Fibroblast of lung (primary cell): ENCODE data around the gene LPIN3. TPM values are rescaled to one million over a fixed set of nuclear protein-coding genes. Genes with fewer than 3 reads are reported as not detected.
A peak's percentile ranks its signal among the peaks of the same experiment; 100 is the strongest.

Experiments used
- DNase-seq, 2 donors: peaks; one replicate each; pipeline versions ENCODE4 v3.0.0 to v3.0.0-alpha.2; 2010; ENCODE audit warnings: low read depth in 2 of 2
- H2AFZ ChIP-seq: 2 replicates; pipeline ENCODE4 v1.5.1; 2012; ENCODE audit warnings: low read length, control low read depth, inconsistent platforms
- H3K27ac ChIP-seq: 2 replicates; pipeline ENCODE4 v1.5.1; 2011; ENCODE audit warnings: low read length, control low read depth; ENCODE audit not compliant: insufficient read depth
- H3K27me3 ChIP-seq: 2 replicates; pipeline ENCODE4 v1.5.1; 2011; ENCODE audit warnings: mild to moderate bottlenecking, low read length; ENCODE audit not compliant: control insufficient read depth, insufficient read depth
- H3K36me3 ChIP-seq: 2 replicates; pipeline ENCODE4 v1.5.1; 2011; ENCODE audit warnings: low read length; ENCODE audit not compliant: control insufficient read depth, insufficient read depth
- H3K4me1 ChIP-seq: 2 replicates; pipeline ENCODE4 v1.5.1; 2011; ENCODE audit warnings: low read length; ENCODE audit not compliant: control insufficient read depth, insufficient read depth; ENCODE audit errors: extremely low read depth
- H3K4me2 ChIP-seq: 2 replicates; pipeline ENCODE4 v1.5.1; 2011; ENCODE audit warnings: low read length, control low read depth; ENCODE audit not compliant: insufficient read depth; ENCODE audit errors: extremely low read depth
- H3K4me3 ChIP-seq, 4 experiments: fragments of 200-600 bp in 1 of 4; sonication (generic) in 1 of 4; replicated peaks in 1 of 4; 2 replicates each; pipeline ENCODE4 v1.5.1; 2011 to 2016; ENCODE audit warnings: low read length in 4 of 4, low read depth in 3 of 4, mild to moderate bottlenecking in 3 of 4, control low read depth in 2 of 4, inconsistent platforms in 1 of 4, mixed read lengths in 1 of 4; ENCODE audit not compliant: insufficient read depth in 1 of 4; ENCODE audit errors: control extremely low read depth in 1 of 4
- H3K79me2 ChIP-seq: 2 replicates; pipeline ENCODE4 v1.5.1; 2012; ENCODE audit warnings: mild to moderate bottlenecking, low read length, inconsistent platforms; ENCODE audit not compliant: control insufficient read depth, insufficient read depth
- H3K9ac ChIP-seq: 2 replicates; pipeline ENCODE4 v1.5.1; 2011; ENCODE audit warnings: mild to moderate bottlenecking, low read length, control low read depth; ENCODE audit not compliant: insufficient read depth
- H3K9me3 ChIP-seq: 2 replicates; pipeline ENCODE4 v1.5.1; 2012; ENCODE audit warnings: low read depth, low read length; ENCODE audit not compliant: control insufficient read depth, insufficient read depth
- H4K20me1 ChIP-seq: 2 replicates; pipeline ENCODE4 v1.5.1; 2011; ENCODE audit warnings: low read length; ENCODE audit not compliant: control insufficient read depth, insufficient read depth; ENCODE audit errors: extremely low read depth
- EZH2 ChIP-seq: IDR thresholded peaks from 2 replicates; pipeline ENCODE4 v1.5.1; 2012; ENCODE audit warnings: low read length, control low read depth, mild to moderate bottlenecking; ENCODE audit errors: missing control alignments
- polyA plus RNA-seq, 2 donors: library from polyadenylated mRNA; depleted of rRNA in 1 of 2; stranded (reverse) in 1 of 2; unstranded in 1 of 2; fragments of >200 nt; gene quantifications; 2 replicates each; pipeline ENCODE4 v1.2.1, GENCODE V29; 2011 to 2012; ENCODE audit warnings: missing spikeins in 1 of 2
- total RNA-seq: library from RNA; depleted of rRNA; stranded (reverse); fragments of >200 nt; gene quantifications from 2 replicates; pipeline ENCODE4 v1.2.1, GENCODE V29; 2014
- TF ChIP-seq, protein P1 (sequence below), 2 donors: IDR thresholded peaks in 1 of 2; conservative IDR thresholded peaks in 1 of 2; 1 replicate in 1 of 2; 2 replicates in 1 of 2; pipeline ENCODE4 v1.5.1; 2011 to 2012; ENCODE audit warnings: low read length in 2 of 2, control low read depth in 1 of 2, inconsistent platforms in 1 of 2, low read depth in 1 of 2, mild to moderate bottlenecking in 1 of 2

LPIN3 gene
- total and polyA plus RNA-seq, 2 donors (not counting 1 experiment from before 2014, with no cell fraction given) = 4.7 to 5.1 TPM

DNA sequence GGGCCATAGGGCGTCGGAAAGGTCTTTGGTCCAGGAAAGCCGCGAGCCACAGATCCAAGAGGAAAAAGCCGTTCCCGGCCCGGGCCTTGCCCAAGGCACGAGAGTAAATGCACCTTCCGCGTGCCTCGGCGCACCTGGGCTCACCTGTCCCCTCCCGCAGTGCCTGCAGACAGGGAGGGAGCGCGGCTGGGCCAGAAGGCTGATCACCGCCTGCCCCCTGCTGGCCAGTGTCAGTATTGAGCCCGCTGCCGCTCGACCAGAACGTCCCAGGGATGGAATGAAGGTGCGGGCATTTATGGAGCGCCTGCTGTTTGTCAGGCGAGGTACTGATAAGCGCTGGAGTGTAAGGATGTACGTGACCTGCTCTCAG is 679 bp upstream of the LPIN3 start:
- Histone ChIP-seq H4K20me1 (no peaks in the 10 kb centered on the region), H2AFZ (peak overlapping the region; percentile 80), H3K9me3 (no peaks in the 10 kb centered on the region), H3K79me2 (no peaks in the 10 kb centered on the region), H3K27me3 (no peaks in the 10 kb centered on the region), H3K27ac (peak overlapping the region; percentile 43), H3K4me3 (peak overlapping the region; percentile 37 to 70 (median 48)), H3K9ac (peak overlapping the region; percentile 20), H3K4me2 (peak overlapping the region; percentile 61), H3K4me1 (no peaks in the 10 kb centered on the region), H3K36me3 (no peaks in the 10 kb centered on the region)
- peak; percentile 34 to 62 for DNase-seq
- TF ChIP-seq EZH2 = no peak
- TF ChIP-seq, protein P1, sequence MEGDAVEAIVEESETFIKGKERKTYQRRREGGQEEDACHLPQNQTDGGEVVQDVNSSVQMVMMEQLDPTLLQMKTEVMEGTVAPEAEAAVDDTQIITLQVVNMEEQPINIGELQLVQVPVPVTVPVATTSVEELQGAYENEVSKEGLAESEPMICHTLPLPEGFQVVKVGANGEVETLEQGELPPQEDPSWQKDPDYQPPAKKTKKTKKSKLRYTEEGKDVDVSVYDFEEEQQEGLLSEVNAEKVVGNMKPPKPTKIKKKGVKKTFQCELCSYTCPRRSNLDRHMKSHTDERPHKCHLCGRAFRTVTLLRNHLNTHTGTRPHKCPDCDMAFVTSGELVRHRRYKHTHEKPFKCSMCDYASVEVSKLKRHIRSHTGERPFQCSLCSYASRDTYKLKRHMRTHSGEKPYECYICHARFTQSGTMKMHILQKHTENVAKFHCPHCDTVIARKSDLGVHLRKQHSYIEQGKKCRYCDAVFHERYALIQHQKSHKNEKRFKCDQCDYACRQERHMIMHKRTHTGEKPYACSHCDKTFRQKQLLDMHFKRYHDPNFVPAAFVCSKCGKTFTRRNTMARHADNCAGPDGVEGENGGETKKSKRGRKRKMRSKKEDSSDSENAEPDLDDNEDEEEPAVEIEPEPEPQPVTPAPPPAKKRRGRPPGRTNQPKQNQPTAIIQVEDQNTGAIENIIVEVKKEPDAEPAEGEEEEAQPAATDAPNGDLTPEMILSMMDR (conservative IDR thresholded peaks at IDR 0.05 in 1 of 2, IDR thresholded peaks at IDR 0.05 in 1 of 2; ENCODE audit: low read depth in 1 of 2, low read length in 2 of 2) = peak; percentile 90 to 91

GRCh38 chr20:41342474-41343464 is 2.1 kb downstream of the LPIN3 start:
- no peak overlapping the region for H3K27ac ChIP-seq
- H3K4me3 ChIP-seq = no peak overlapping the region
- no peaks in the 10 kb centered on the region for H3K27me3 ChIP-seq
- no peak overlapping the region for H2AFZ ChIP-seq
- H3K79me2 ChIP-seq = no peaks in the 10 kb centered on the region
- no peak for DNase-seq
- TF ChIP-seq, protein P1 (conservative IDR thresholded peaks at IDR 0.05 in 1 of 2, IDR thresholded peaks at IDR 0.05 in 1 of 2; ENCODE audit: low read depth in 1 of 2, low read length in 2 of 2) = no peak
- TF ChIP-seq EZH2 = no peak
- H4K20me1 ChIP-seq = no peaks in the 10 kb centered on the region
- no peak overlapping the region for H3K9ac ChIP-seq
- H3K4me1 ChIP-seq = no peaks in the 10 kb centered on the region
- H3K36me3 ChIP-seq = no peaks in the 10 kb centered on the region
- H3K4me2 ChIP-seq = no peak overlapping the region
- H3K9me3 ChIP-seq = no peaks in the 10 kb centered on the region

- no peaks in the 10 kb centered on the region for H4K20me1 ChIP-seq
- TF ChIP-seq, protein P1 (conservative IDR thresholded peaks at IDR 0.05 in 1 of 2, IDR thresholded peaks at IDR 0.05 in 1 of 2; ENCODE audit: low read depth in 1 of 2, low read length in 2 of 2) = no peak
- no peak for TF ChIP-seq EZH2
- H3K27ac ChIP-seq = no peak overlapping the region
- H3K79me2 ChIP-seq = no peaks in the 10 kb centered on the region
- no peaks in the 10 kb centered on the region for H3K27me3 ChIP-seq
- H2AFZ ChIP-seq = no peak overlapping the region
- no peaks in the 10 kb centered on the region for H3K36me3 ChIP-seq
- no peak overlapping the region for H3K4me2 ChIP-seq
- H3K9ac ChIP-seq = no peak overlapping the region
- no peak for DNase-seq
- no peaks in the 10 kb centered on the region for H3K9me3 ChIP-seq
- no peaks in the 10 kb centered on the region for H3K4me1 ChIP-seq
- H3K4me3 ChIP-seq = no peak overlapping the region
These were observed 3.9 kb downstream of the LPIN3 start for GRCh38 chr20:41344477-41344876.
